ENCODE data around the gene CCDC9B.

- TF ChIP-seq PATZ1 (CRISPR knock-in tag; IDR thresholded peaks at IDR 0.05; ENCODE audit: borderline replicate concordance) (no peak), CSDC2 (CRISPR knock-in tag; IDR thresholded peaks at IDR 0.05) (no peak), ZNF70 (CRISPR knock-in tag; IDR thresholded peaks at IDR 0.05) (peak; percentile 14; the same call in 1 of the 2 replicates), CSRNP3 (CRISPR knock-in tag; IDR thresholded peaks at IDR 0.05) (no peak), CREB5 (CRISPR knock-in tag; IDR thresholded peaks at IDR 0.05; ENCODE audit: low read depth) (no peak), ZFP30 (CRISPR knock-in tag; IDR thresholded peaks at IDR 0.05) (no peak), ZNF565 (CRISPR knock-in tag; conservative IDR thresholded peaks at IDR 0.05; ENCODE audit: low read depth) (no peak), OSR1 (CRISPR knock-in tag; IDR thresholded peaks at IDR 0.05) (no peak), ISL1 (CRISPR knock-in tag; IDR thresholded peaks at IDR 0.05) (no peak), ESRRG (CRISPR knock-in tag; IDR thresholded peaks at IDR 0.05) (no peak), RARB (CRISPR knock-in tag; IDR thresholded peaks at IDR 0.05) (no peak), BACH2 (CRISPR knock-in tag; IDR thresholded peaks at IDR 0.05; ENCODE audit: borderline replicate concordance) (no peak)
Measured at GRCh38 chr15:40357723-40358470, 17.2 kb upstream of the CCDC9B start, which contains the start of gene DISP2.

Data from SK-N-SH treated with all-trans-retinoic acid at 6 μM for 48 hours (cell line).